Neural cell (in vitro differentiated cells): ENCODE measurements around the gene HYAL1. TPM values are rescaled to one million over a fixed set of nuclear protein-coding genes. Genes with fewer than 3 reads are reported as not detected.

Experiments
- H2AFZ ChIP-seq: fragments of 200-600, 300-800 bp; sonication (generic), shearing (Covaris generic); 2 replicates; pipeline ENCODE4 v1.6.0; 2014; ENCODE audit warnings: low read depth, mild to moderate bottlenecking, antibody characterized with exemption, low read length, moderate library complexity
- H3F3A ChIP-seq: fragments of 200-600 bp; shearing (Covaris generic); 2 replicates; pipeline ENCODE4 v1.6.1; 2016; ENCODE audit warnings: mild to moderate bottlenecking, moderate library complexity, mixed read lengths, antibody characterized with exemption, low read length; ENCODE audit not compliant: insufficient read depth, poor library complexity, severe bottlenecking
- H3K27ac ChIP-seq: fragments of 200-600, 300-800 bp; sonication (generic), shearing (Covaris generic); 2 replicates; pipeline ENCODE4 v1.5.1; 2014; ENCODE audit warnings: mild to moderate bottlenecking, low read length, moderate library complexity
- H3K27me3 ChIP-seq: fragments of 300-800, 200-600 bp; sonication (generic), shearing (Covaris generic); 2 replicates; pipeline ENCODE4 v1.6.0; 2014; ENCODE audit warnings: mild to moderate bottlenecking, low read depth, low read length, moderate library complexity; ENCODE audit not compliant: insufficient read depth
- H3K36me3 ChIP-seq: fragments of 300-800, 200-600 bp; sonication (generic), shearing (Covaris generic); 2 replicates; pipeline ENCODE4 v1.5.1; 2014; ENCODE audit warnings: mild to moderate bottlenecking, antibody characterized with exemption, low read length, moderate library complexity; ENCODE audit not compliant: insufficient read depth
- H3K4me2 ChIP-seq: fragments of 300-800, 200-600 bp; sonication (generic), shearing (Covaris generic); 2 replicates; pipeline ENCODE4 v1.6.0; 2014; ENCODE audit warnings: mild to moderate bottlenecking, low read length
- H3K4me3 ChIP-seq: fragments of 300-800, 200-600 bp; sonication (generic), shearing (Covaris generic); 2 replicates; pipeline ENCODE4 v1.5.1; 2014; ENCODE audit warnings: mild to moderate bottlenecking, low read length, moderate library complexity
- H3K79me2 ChIP-seq: fragments of 200-600 bp; shearing (Covaris generic); replicated peaks from 2 replicates; pipeline ENCODE4 v1.6.0; 2014; ENCODE audit warnings: mild to moderate bottlenecking, low read length, moderate library complexity; ENCODE audit not compliant: insufficient read depth
- H3K9ac ChIP-seq: fragments of 300-800, 200-600 bp; sonication (generic), shearing (Covaris generic); 2 replicates; pipeline ENCODE4 v1.6.1; 2016; ENCODE audit warnings: mild to moderate bottlenecking, low read length, mixed read lengths
- H3K9me2 ChIP-seq: fragments of 200-600 bp; shearing (Covaris generic); 2 replicates; pipeline ENCODE4 v1.6.1; 2016; ENCODE audit warnings: mild to moderate bottlenecking, low read length, mixed read lengths; ENCODE audit not compliant: insufficient read depth
- H3K9me3 ChIP-seq: fragments of 200-600, 300-800 bp; sonication (generic), shearing (Covaris generic); 2 replicates; pipeline ENCODE4 v1.6.1; 2016; ENCODE audit warnings: mild to moderate bottlenecking, mixed run types, low read length, moderate library complexity, mixed read lengths
- H4K20me1 ChIP-seq: fragments of 200-600 bp; shearing (Covaris generic); 2 replicates; pipeline ENCODE4 v1.6.1; 2016; ENCODE audit warnings: mild to moderate bottlenecking, mixed run types; ENCODE audit not compliant: insufficient read depth
- CTCF ChIP-seq: fragments of 450-650 bp; IDR thresholded peaks from 2 replicates; pipeline ENCODE4 v1.5.1; 2014; ENCODE audit warnings: antibody characterized with exemption, mild to moderate bottlenecking, moderate library complexity; ENCODE audit not compliant: poor library complexity, severe bottlenecking
- EP300 ChIP-seq: fragments of 450-650 bp; conservative IDR thresholded peaks from 2 replicates; pipeline ENCODE4 v1.6.1; 2014; ENCODE audit warnings: antibody characterized with exemption, mild to moderate bottlenecking, moderate library complexity; ENCODE audit not compliant: poor library complexity, severe bottlenecking
- EZH2 ChIP-seq: fragments of 200-600, 300-800 bp; shearing (Covaris generic), sonication (generic); IDR thresholded peaks from 2 replicates; pipeline ENCODE4 v1.6.1; 2014; ENCODE audit warnings: antibody characterized with exemption, low read length, borderline replicate concordance, mild to moderate bottlenecking; ENCODE audit not compliant: insufficient read depth, poor library complexity, severe bottlenecking
- RAD21 ChIP-seq: fragments of 450-650 bp; conservative IDR thresholded peaks from 2 replicates; pipeline ENCODE4 v1.6.1; 2014; ENCODE audit warnings: antibody characterized with exemption, mild to moderate bottlenecking, moderate library complexity
- REST ChIP-seq: IDR thresholded peaks from 2 replicates; pipeline ENCODE4 v1.6.1; 2012; ENCODE audit warnings: borderline replicate concordance
- SMC3 ChIP-seq: fragments of 450-650 bp; conservative IDR thresholded peaks from 2 replicates; pipeline ENCODE4 v1.6.1; 2014; ENCODE audit warnings: antibody characterized with exemption, mild to moderate bottlenecking, moderate library complexity; ENCODE audit not compliant: poor library complexity
- TAF1 ChIP-seq: IDR thresholded peaks from 2 replicates; pipeline ENCODE4 v1.6.1; 2012; ENCODE audit warnings: low read depth
- polyA plus RNA-seq: library from polyadenylated mRNA; depleted of rRNA; stranded (reverse); fragments of >200 nt; gene quantifications from 2 replicates; pipeline ENCODE4 v1.2.3, GENCODE V29; 2014

HYAL1 gene
- polyA plus RNA-seq, 1 donor from 2014 or later: 2.2 TPM

GRCh38 chr3:50297384-50297775, 6.0 kb downstream of the HYAL1 start:
- no peaks in the 10 kb centered on the region for H3K27me3 ChIP-seq
- no peaks in the 10 kb centered on the region for H3K36me3 ChIP-seq
- no peaks in the 10 kb centered on the region for H3K9me2 ChIP-seq
- no peak overlapping the region for H2AFZ ChIP-seq
- H3K79me2 ChIP-seq: no peaks in the 10 kb centered on the region
- no peak overlapping the region for H3K9ac ChIP-seq
- no peaks in the 10 kb centered on the region for H3K9me3 ChIP-seq
- H3F3A ChIP-seq: no peaks in the 10 kb centered on the region
- no peaks in the 10 kb centered on the region for H4K20me1 ChIP-seq
- H3K27ac ChIP-seq: no peak overlapping the region
- H3K4me2 ChIP-seq: no peak overlapping the region
- TF ChIP-seq EP300 (no peak), TAF1 (no peak), CTCF (no peak), RAD21 (no peak), SMC3 (no peak)
- H3K4me3 ChIP-seq: no peak overlapping the region

- H2AFZ ChIP-seq: no peak overlapping the region
- H3F3A ChIP-seq: no peaks in the 10 kb centered on the region
- H3K9me2 ChIP-seq: no peaks in the 10 kb centered on the region
- H4K20me1 ChIP-seq: no peaks in the 10 kb centered on the region
- H3K36me3 ChIP-seq: no peaks in the 10 kb centered on the region
- no peaks in the 10 kb centered on the region for H3K27me3 ChIP-seq
- no peaks in the 10 kb centered on the region for H3K79me2 ChIP-seq
- no peak overlapping the region for H3K27ac ChIP-seq
- H3K9ac ChIP-seq: no peak overlapping the region
- TF ChIP-seq TAF1: no peak
- no peak for TF ChIP-seq REST
- TF ChIP-seq CTCF: no peak
- TF ChIP-seq SMC3: no peak
- TF ChIP-seq EZH2: no peak
- no peak overlapping the region for H3K4me3 ChIP-seq
- no peak overlapping the region for H3K4me2 ChIP-seq
- no peaks in the 10 kb centered on the region for H3K9me3 ChIP-seq
Observed at GRCh38 chr3:50296721-50297383, 6.5 kb downstream of the HYAL1 start.
